OCI-LY7 (cell line): ENCODE data around the gene CCDC181. TPM values are rescaled to one million over a fixed set of nuclear protein-coding genes. Genes with fewer than 3 reads are reported as not detected.

ENCODE experiments used
- BruUV-seq: library from RNA; stranded (reverse); fragments of 400-500 nt; replicated peaks from 2 replicates; lab custom pipeline; 2021; lab: Mats Ljungman, UMichigan
- CTCF ChIA-PET: fragments of 300-600 bp; sonication (Branson Sonifier 250); formaldehyde crosslinking; loops from one replicate; lab custom pipeline; 2022; ENCODE audit warnings: antibody characterized with exemption; ENCODE audit not compliant: unreplicated experiment; lab: Charles Lee
- POLR2A ChIA-PET: fragments of 300-600 bp; sonication (Branson Sonifier 250); formaldehyde crosslinking; loops from one replicate; lab custom pipeline; 2022; ENCODE audit warnings: antibody characterized with exemption; lab: Charles Lee
- DNase-seq: peaks from one replicate; pipeline ENCODE4 v3.0.0-alpha.2; 2015; ENCODE audit warnings: low spot score
- H2AFZ ChIP-seq: fragments of 200-600 bp; sonication (generic), shearing (Covaris generic); 2 replicates; pipeline ENCODE4 v1.6.1; 2014; ENCODE audit warnings: mild to moderate bottlenecking, antibody characterized with exemption, low read length, moderate library complexity
- H3K27ac ChIP-seq: fragments of 200-600 bp; sonication (generic); 2 replicates; pipeline ENCODE4 v1.5.1; 2014; ENCODE audit warnings: mixed run types, low read depth, mild to moderate bottlenecking, moderate library complexity, low read length, inconsistent platforms; ENCODE audit not compliant: poor library complexity, severe bottlenecking
- H3K36me3 ChIP-seq: fragments of 200-600 bp; sonication (generic); 2 replicates; pipeline ENCODE4 v1.6.1; 2014; ENCODE audit warnings: mild to moderate bottlenecking, antibody characterized with exemption, low read length, moderate library complexity, mixed read lengths; ENCODE audit not compliant: insufficient read depth
- H3K4me1 ChIP-seq: fragments of 200-600 bp; sonication (generic); 2 replicates; pipeline ENCODE4 v1.5.1; 2014; ENCODE audit warnings: mild to moderate bottlenecking, low read length; ENCODE audit not compliant: insufficient read depth, poor library complexity, severe bottlenecking
- H3K4me2 ChIP-seq: fragments of 200-600 bp; sonication (generic); 2 replicates; pipeline ENCODE4 v1.6.1; 2014; ENCODE audit warnings: mild to moderate bottlenecking, low read length
- H3K4me3 ChIP-seq: fragments of 200-600 bp; sonication (generic); 2 replicates; pipeline ENCODE4 v1.5.1; 2014; ENCODE audit warnings: mild to moderate bottlenecking, low read depth, low read length; ENCODE audit not compliant: poor library complexity, severe bottlenecking
- H3K79me2 ChIP-seq: fragments of 200-600 bp; sonication (generic); 2 replicates; pipeline ENCODE4 v1.6.1; 2016; ENCODE audit warnings: low read depth, mild to moderate bottlenecking, low read length, moderate library complexity, mixed read lengths; ENCODE audit not compliant: insufficient read depth
- H3K9me2 ChIP-seq: fragments of 200-600 bp; sonication (generic); 2 replicates; pipeline ENCODE4 v1.6.1; 2016; ENCODE audit warnings: mild to moderate bottlenecking, low read length, mixed read lengths; ENCODE audit not compliant: insufficient read depth
- H3K9me3 ChIP-seq: fragments of 200-600 bp; sonication (generic); 2 replicates; pipeline ENCODE4 v1.6.1; 2014; ENCODE audit warnings: mild to moderate bottlenecking, mixed run types, low read length, mixed read lengths
- H4K20me1 ChIP-seq: fragments of 200-600 bp; sonication (generic); 2 replicates; pipeline ENCODE4 v1.6.1; 2014; ENCODE audit warnings: mild to moderate bottlenecking, antibody characterized with exemption, low read length, moderate library complexity, mixed read lengths; ENCODE audit not compliant: insufficient read depth
- CTCF ChIP-seq: fragments of 200-600 bp; sonication (generic); conservative IDR thresholded peaks from 2 replicates; pipeline ENCODE4 v1.5.1; 2014; ENCODE audit warnings: mild to moderate bottlenecking, antibody characterized with exemption, low read length, moderate library complexity, mixed read lengths
- EZH2phosphoT487 ChIP-seq: fragments of 200-600 bp; sonication (generic); IDR thresholded peaks from 2 replicates; pipeline ENCODE4 v1.6.1; 2018; ENCODE audit warnings: low read depth, borderline replicate concordance, mild to moderate bottlenecking, mixed run types, antibody characterized with exemption, low read length, moderate library complexity, mixed read lengths
- intact Hi-C: fragments of 100-400 bp; cut with micrococcal nuclease; formaldehyde crosslinking; loops from one replicate; pipeline ENCODE4 v1.10.0; 2022; ENCODE audit not compliant: unreplicated experiment
- total RNA-seq, 2 experiments: library from RNA; depleted of rRNA in 1 of 2; stranded (reverse); fragments of >200 nt in 1 of 2; shearing (Covaris generic) in 1 of 2; gene quantifications; 2 replicates each; pipeline ENCODE4 v1.2.3, GENCODE V29; 2014 to 2022

CCDC181 gene
- total RNA-seq, 2 experiments from 2014 or later: not detected

- no peaks in the 10 kb centered on the region; the same call in 1 of the 2 replicates for H3K9me3 ChIP-seq
- H3K36me3 ChIP-seq: no peaks in the 10 kb centered on the region
- H3K9me2 ChIP-seq: no peaks in the 10 kb centered on the region
- ChIA-PET CTCF (interaction anchor here (1.2 kb wide), 1 partner anchor 745 kb away, joined by 3 read pairs; no protein-coding TSS in a partner anchor), POLR2A (interaction anchor here (0.6 to 1.7 kb wide), 5 partner anchors 20 to 902 kb away, joined by 3 to 5 read pairs (median 4); partner anchors contain the start of genes BLZF1 and NME7)
- intact Hi-C loops: loop anchor here (2.0 to 10.0 kb wide), 4 partner anchors 241 to 1004 kb away; partner anchors contain the start of gene ATP1B1
- peak; percentile 66 for DNase-seq
- H2AFZ ChIP-seq: no peak overlapping the region
- H3K4me2 ChIP-seq: no peak overlapping the region
- H3K4me1 ChIP-seq: no peaks in the 10 kb centered on the region
- H4K20me1 ChIP-seq: no peaks in the 10 kb centered on the region
- BruUV-seq: no TSS peak
- no peak overlapping the region for H3K4me3 ChIP-seq
- H3K79me2 ChIP-seq: no peaks in the 10 kb centered on the region
- TF ChIP-seq CTCF (peak; percentile 96), EZH2phosphoT487 (no peak)
- H3K27ac ChIP-seq: no peak overlapping the region
These were observed 78.8 kb downstream of the CCDC181 start for GRCh38 chr1:169348383-169349036.

- POLR2A ChIA-PET: interaction anchor here (0.6 to 1.7 kb wide), 4 partner anchors 20 to 902 kb away, joined by 3 to 5 read pairs (median 4); partner anchors contain the start of genes BLZF1 and NME7
- H3K4me3 ChIP-seq: no peak overlapping the region
- CTCF ChIA-PET: interaction anchor here (1.2 kb wide), 1 partner anchor 745 kb away, joined by 3 read pairs; no protein-coding TSS in a partner anchor
- H4K20me1 ChIP-seq: no peaks in the 10 kb centered on the region
- H3K4me1 ChIP-seq: no peaks in the 10 kb centered on the region
- H2AFZ ChIP-seq: no peak overlapping the region
- DNase-seq: no peak
- H3K9me3 ChIP-seq: no peaks in the 10 kb centered on the region
- no peaks in the 10 kb centered on the region for H3K9me2 ChIP-seq
- intact Hi-C loops: loop anchor here (2.0 to 10.0 kb wide), 4 partner anchors 241 to 1003 kb away; partner anchors contain the start of gene ATP1B1
- H3K79me2 ChIP-seq: no peaks in the 10 kb centered on the region
- H3K36me3 ChIP-seq: no peaks in the 10 kb centered on the region
- no TSS peak for BruUV-seq
- no peak overlapping the region for H3K27ac ChIP-seq
- TF ChIP-seq CTCF: no peak
- no peak for TF ChIP-seq EZH2phosphoT487
- H3K4me2 ChIP-seq: no peak overlapping the region
These were observed 79.4 kb downstream of the CCDC181 start for GRCh38 chr1:169347688-169348382.
